ENCODE data around the gene ACOT12. TPM values are rescaled to one million over a fixed set of nuclear protein-coding genes. Genes with fewer than 3 reads are reported as not detected.

The ACOT12 gene
- total and polyA plus RNA-seq, 2 experiments from 2014 or later = 0.15 TPM; not detected in 1

DNA sequence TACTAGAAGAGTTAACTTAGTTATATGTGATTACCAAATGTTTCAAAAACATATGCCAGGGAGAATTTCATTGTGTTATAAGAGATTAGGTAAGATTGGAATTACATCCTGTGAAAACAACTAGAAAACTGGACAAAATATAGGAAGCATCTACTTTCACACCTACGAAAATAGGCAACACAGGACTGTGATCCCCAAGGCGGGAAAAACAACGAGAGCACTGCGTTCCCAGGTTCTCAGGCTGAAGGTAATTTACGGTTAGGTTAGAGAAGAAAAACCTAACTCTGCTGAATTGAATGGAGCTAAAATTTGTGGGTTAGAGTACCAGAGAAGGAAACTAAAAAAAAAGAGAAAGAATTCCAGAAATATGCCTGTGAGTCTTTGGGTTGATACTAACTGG lies 28.4 kb downstream of the ACOT12 start (continued):
- TF ChIP-seq, protein P1, sequence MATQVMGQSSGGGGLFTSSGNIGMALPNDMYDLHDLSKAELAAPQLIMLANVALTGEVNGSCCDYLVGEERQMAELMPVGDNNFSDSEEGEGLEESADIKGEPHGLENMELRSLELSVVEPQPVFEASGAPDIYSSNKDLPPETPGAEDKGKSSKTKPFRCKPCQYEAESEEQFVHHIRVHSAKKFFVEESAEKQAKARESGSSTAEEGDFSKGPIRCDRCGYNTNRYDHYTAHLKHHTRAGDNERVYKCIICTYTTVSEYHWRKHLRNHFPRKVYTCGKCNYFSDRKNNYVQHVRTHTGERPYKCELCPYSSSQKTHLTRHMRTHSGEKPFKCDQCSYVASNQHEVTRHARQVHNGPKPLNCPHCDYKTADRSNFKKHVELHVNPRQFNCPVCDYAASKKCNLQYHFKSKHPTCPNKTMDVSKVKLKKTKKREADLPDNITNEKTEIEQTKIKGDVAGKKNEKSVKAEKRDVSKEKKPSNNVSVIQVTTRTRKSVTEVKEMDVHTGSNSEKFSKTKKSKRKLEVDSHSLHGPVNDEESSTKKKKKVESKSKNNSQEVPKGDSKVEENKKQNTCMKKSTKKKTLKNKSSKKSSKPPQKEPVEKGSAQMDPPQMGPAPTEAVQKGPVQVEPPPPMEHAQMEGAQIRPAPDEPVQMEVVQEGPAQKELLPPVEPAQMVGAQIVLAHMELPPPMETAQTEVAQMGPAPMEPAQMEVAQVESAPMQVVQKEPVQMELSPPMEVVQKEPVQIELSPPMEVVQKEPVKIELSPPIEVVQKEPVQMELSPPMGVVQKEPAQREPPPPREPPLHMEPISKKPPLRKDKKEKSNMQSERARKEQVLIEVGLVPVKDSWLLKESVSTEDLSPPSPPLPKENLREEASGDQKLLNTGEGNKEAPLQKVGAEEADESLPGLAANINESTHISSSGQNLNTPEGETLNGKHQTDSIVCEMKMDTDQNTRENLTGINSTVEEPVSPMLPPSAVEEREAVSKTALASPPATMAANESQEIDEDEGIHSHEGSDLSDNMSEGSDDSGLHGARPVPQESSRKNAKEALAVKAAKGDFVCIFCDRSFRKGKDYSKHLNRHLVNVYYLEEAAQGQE (IDR thresholded peaks at IDR 0.05; ENCODE audit: unreplicated experiment) = no peak
- no peak for TF ChIP-seq EZH2 (IDR thresholded peaks at IDR 0.05; ENCODE audit: low read depth, unreplicated experiment)
- TF ChIP-seq EZH2phosphoT487 (IDR thresholded peaks at IDR 0.05; ENCODE audit: unreplicated experiment) = no peak
- TF ChIP-seq, protein P2, sequence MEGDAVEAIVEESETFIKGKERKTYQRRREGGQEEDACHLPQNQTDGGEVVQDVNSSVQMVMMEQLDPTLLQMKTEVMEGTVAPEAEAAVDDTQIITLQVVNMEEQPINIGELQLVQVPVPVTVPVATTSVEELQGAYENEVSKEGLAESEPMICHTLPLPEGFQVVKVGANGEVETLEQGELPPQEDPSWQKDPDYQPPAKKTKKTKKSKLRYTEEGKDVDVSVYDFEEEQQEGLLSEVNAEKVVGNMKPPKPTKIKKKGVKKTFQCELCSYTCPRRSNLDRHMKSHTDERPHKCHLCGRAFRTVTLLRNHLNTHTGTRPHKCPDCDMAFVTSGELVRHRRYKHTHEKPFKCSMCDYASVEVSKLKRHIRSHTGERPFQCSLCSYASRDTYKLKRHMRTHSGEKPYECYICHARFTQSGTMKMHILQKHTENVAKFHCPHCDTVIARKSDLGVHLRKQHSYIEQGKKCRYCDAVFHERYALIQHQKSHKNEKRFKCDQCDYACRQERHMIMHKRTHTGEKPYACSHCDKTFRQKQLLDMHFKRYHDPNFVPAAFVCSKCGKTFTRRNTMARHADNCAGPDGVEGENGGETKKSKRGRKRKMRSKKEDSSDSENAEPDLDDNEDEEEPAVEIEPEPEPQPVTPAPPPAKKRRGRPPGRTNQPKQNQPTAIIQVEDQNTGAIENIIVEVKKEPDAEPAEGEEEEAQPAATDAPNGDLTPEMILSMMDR (conservative IDR thresholded peaks at IDR 0.05; ENCODE audit: low read depth in 2 of 2) = no peak
- no peak for TF ChIP-seq ZNF114 (CRISPR knock-in tag; IDR thresholded peaks at IDR 0.05)
- TF ChIP-seq ZNF331 (CRISPR knock-in tag; IDR thresholded peaks at IDR 0.05; ENCODE audit: low read depth) = no peak
- TF ChIP-seq CREB1 (CRISPR knock-in tag; IDR thresholded peaks at IDR 0.05; ENCODE audit: low read depth) = no peak

DNA sequence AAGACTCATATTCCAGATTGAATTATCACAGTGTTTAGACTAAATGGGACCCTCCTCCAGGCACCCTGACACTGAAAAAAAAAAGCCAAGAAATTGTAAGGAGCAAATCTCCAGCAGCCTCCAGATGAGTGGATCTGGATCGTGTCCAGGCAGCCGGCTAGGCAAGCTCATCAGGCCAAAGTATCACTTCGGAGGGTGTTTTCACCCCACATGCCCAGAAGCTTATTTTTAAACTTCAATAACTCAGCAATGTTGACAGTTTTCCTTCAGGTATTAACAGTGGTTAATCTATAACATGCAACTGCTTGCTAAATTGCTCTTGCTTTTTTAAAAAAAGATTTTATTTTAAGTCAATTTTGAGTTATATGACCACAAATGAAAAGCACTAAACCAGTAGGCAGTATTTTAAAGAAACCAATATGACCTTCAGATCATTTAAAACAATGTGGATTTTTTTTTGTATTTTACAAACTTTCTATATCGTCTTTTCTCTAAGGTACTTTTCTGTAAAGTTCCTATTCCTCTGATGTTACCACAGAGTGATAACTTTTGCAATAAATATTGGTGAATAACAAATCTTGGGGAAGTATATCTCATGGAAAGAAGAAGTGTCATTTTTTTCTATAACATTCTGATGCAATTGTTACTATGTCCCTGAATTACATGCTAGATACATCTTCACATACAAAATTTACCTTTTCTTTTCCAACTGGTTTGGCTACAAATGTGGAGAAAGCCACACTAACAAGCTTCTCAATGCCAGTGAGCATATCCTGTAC lies 30.7 kb downstream of the ACOT12 start:
- no peak for ATAC-seq
- TF ChIP-seq, protein P3, sequence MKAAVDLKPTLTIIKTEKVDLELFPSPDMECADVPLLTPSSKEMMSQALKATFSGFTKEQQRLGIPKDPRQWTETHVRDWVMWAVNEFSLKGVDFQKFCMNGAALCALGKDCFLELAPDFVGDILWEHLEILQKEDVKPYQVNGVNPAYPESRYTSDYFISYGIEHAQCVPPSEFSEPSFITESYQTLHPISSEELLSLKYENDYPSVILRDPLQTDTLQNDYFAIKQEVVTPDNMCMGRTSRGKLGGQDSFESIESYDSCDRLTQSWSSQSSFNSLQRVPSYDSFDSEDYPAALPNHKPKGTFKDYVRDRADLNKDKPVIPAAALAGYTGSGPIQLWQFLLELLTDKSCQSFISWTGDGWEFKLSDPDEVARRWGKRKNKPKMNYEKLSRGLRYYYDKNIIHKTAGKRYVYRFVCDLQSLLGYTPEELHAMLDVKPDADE (IDR thresholded peaks at IDR 0.05) = no peak
- TF ChIP-seq, protein P4, sequence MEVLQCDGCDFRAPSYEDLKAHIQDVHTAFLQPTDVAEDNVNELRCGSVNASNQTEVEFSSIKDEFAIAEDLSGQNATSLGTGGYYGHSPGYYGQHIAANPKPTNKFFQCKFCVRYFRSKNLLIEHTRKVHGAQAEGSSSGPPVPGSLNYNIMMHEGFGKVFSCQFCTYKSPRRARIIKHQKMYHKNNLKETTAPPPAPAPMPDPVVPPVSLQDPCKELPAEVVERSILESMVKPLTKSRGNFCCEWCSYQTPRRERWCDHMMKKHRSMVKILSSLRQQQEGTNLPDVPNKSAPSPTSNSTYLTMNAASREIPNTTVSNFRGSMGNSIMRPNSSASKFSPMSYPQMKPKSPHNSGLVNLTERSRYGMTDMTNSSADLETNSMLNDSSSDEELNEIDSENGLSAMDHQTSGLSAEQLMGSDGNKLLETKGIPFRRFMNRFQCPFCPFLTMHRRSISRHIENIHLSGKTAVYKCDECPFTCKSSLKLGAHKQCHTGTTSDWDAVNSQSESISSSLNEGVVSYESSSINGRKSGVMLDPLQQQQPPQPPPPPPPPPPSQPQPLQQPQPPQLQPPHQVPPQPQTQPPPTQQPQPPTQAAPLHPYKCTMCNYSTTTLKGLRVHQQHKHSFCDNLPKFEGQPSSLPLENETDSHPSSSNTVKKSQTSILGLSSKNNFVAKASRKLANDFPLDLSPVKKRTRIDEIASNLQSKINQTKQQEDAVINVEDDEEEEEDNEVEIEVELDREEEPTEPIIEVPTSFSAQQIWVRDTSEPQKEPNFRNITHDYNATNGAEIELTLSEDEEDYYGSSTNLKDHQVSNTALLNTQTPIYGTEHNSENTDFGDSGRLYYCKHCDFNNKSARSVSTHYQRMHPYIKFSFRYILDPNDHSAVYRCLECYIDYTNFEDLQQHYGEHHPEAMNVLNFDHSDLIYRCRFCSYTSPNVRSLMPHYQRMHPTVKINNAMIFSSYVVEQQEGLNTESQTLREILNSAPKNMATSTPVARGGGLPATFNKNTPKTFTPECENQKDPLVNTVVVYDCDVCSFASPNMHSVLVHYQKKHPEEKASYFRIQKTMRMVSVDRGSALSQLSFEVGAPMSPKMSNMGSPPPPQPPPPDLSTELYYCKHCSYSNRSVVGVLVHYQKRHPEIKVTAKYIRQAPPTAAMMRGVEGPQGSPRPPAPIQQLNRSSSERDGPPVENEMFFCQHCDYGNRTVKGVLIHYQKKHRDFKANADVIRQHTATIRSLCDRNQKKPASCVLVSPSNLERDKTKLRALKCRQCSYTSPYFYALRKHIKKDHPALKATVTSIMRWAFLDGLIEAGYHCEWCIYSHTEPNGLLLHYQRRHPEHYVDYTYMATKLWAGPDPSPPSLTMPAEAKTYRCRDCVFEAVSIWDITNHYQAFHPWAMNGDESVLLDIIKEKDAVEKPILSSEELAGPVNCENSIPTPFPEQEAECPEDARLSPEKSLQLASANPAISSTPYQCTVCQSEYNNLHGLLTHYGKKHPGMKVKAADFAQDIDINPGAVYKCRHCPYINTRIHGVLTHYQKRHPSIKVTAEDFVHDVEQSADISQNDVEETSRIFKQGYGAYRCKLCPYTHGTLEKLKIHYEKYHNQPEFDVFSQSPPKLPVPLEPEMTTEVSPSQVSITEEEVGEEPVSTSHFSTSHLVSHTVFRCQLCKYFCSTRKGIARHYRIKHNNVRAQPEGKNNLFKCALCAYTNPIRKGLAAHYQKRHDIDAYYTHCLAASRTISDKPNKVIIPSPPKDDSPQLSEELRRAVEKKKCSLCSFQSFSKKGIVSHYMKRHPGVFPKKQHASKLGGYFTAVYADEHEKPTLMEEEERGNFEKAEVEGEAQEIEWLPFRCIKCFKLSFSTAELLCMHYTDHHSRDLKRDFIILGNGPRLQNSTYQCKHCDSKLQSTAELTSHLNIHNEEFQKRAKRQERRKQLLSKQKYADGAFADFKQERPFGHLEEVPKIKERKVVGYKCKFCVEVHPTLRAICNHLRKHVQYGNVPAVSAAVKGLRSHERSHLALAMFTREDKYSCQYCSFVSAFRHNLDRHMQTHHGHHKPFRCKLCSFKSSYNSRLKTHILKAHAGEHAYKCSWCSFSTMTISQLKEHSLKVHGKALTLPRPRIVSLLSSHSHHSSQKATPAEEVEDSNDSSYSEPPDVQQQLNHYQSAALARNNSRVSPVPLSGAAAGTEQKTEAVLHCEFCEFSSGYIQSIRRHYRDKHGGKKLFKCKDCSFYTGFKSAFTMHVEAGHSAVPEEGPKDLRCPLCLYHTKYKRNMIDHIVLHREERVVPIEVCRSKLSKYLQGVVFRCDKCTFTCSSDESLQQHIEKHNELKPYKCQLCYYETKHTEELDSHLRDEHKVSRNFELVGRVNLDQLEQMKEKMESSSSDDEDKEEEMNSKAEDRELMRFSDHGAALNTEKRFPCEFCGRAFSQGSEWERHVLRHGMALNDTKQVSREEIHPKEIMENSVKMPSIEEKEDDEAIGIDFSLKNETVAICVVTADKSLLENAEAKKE (CRISPR knock-in tag; IDR thresholded peaks at IDR 0.05) = no peak

More for the DNA sequence above, 30.7 kb downstream of the ACOT12 start:
- no peaks in the 10 kb centered on the region for H3K36me3 Mint-ChIP-seq (ENCODE audit: low read depth)
- Histone ChIP-seq H3K4me3 (no peak overlapping the region), H3F3A (replicated peaks; ENCODE audit: low read depth) (no peaks in the 10 kb centered on the region), H3K36me3 (ENCODE audit: insufficient read depth) (no peaks in the 10 kb centered on the region), H4K20me1 (replicated peaks; ENCODE audit: insufficient read depth) (no peaks in the 10 kb centered on the region), H3K79me2 (replicated peaks; ENCODE audit: insufficient read depth) (no peaks in the 10 kb centered on the region), H3K4me2 (no peak overlapping the region), H2AFZ (no peak overlapping the region), H3K4me1 (ENCODE audit: insufficient read depth) (peaks cover 15% of the 10 kb centered on the region; the same call in 1 of the 2 replicates), H3K27ac (ENCODE audit: low read depth) (no peak overlapping the region), H3K27me3 (ENCODE audit: insufficient read depth) (no peaks in the 10 kb centered on the region), H3K9me2 (ENCODE audit: insufficient read depth) (no peaks in the 10 kb centered on the region)
- H3K4me3 Mint-ChIP-seq = no peak overlapping the region
- no peak for DNase-seq (ENCODE audit: low spot score)
- H3K4me1 Mint-ChIP-seq = peaks cover 8% of the 10 kb centered on the region
- H3K9me3 Mint-ChIP-seq = no peaks in the 10 kb centered on the region
- no peak overlapping the region for H3K27ac Mint-ChIP-seq
- H3K27me3 Mint-ChIP-seq (ENCODE audit: insufficient read depth, low read depth, poor library complexity) = peaks cover 2% of the 10 kb centered on the region

All from GM23338 (cell line).